Activated T-cell treated with anti-CD3 and anti-CD28 coated beads, Interleukin-2, amount 50 U/mL, for 24 hours (primary cell): ENCODE measurements around the gene GABRG3.
"Not testable (repeated sequence)": the region's sequence is repeated elsewhere in the genome, so short reads cannot be mapped to it uniquely, and the experiment has no call there.

Experiments used
- DNase-seq: peaks from one replicate; pipeline ENCODE4 v3.0.0-alpha.2; 2020
- H3K27ac Mint-ChIP-seq: 2 replicates; pipeline ENCODE4 v1.8.0; 2020; ENCODE audit warnings: mild to moderate bottlenecking, mixed read lengths
- H3K27me3 Mint-ChIP-seq: 2 replicates; pipeline ENCODE4 v1.8.0; 2020; ENCODE audit warnings: mixed read lengths
- H3K36me3 Mint-ChIP-seq: 2 replicates; pipeline ENCODE4 v1.8.0; 2020; ENCODE audit warnings: low read depth, mixed read lengths
- H3K4me1 Mint-ChIP-seq: 2 replicates; pipeline ENCODE4 v1.8.0; 2020; ENCODE audit warnings: low read depth, mixed read lengths
- H3K4me3 Mint-ChIP-seq: 2 replicates; pipeline ENCODE4 v1.8.0; 2020; ENCODE audit warnings: mild to moderate bottlenecking, moderate library complexity, mixed read lengths
- H3K9me3 Mint-ChIP-seq: 2 replicates; pipeline ENCODE4 v1.8.0; 2020; ENCODE audit warnings: mixed read lengths

GABRG3 gene

DNA sequence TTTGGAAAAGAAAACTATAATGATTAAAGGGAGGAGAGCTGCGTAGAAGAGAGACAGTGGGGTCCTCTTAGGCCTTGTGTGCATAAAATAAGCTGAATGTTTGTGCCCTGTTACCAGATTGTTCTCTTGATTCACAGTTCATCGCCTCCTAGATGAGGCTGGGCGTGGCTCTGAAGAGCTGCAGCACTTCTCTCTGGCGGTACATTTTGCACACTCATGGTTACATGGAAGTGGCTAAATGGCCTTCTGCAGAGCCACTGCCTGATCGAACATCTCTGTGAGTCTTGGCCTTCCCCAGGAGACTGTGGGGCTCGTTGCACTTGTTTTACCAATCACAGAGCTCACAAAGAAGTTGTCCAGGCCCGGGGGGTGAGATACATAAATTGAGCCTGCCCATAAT lies 208.8 kb downstream of the GABRG3 start:
- H3K36me3 Mint-ChIP-seq: no peaks in the 10 kb centered on the region
- DNase-seq: no peak
- H3K27ac Mint-ChIP-seq: no peak overlapping the region
- peaks cover 33% of the 10 kb centered on the region for H3K9me3 Mint-ChIP-seq
- no peaks in the 10 kb centered on the region for H3K4me1 Mint-ChIP-seq
- no peak overlapping the region for H3K4me3 Mint-ChIP-seq
- H3K27me3 Mint-ChIP-seq: no peaks in the 10 kb centered on the region

DNA sequence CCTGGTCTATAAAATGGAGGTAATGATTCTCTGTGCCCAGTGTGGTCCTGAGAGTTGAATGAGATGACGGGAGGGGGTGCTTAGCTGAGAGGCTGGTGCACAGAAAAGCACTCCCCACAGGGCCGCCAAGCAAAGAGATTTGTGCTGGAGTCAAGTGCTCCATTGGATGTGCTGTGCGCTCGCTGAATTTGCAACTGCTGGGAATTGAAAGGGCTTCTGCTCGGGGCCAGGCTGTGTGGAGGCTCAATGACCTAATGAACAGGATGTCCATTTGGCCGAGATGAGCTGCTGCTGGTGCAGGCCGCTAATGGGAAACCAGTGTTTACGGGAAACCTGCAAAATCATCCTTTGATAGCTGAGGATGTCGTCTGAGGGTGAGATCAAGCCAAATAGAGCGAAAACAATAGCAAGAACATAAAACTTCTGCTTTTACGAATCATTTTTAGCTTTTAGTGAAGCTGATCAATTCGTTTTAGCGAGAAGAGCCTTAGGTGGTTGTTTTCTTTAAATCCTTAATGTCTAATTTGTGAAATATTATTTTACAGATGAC lies 211.7 kb downstream of the GABRG3 start:
- no peaks in the 10 kb centered on the region for H3K27me3 Mint-ChIP-seq
- H3K4me3 Mint-ChIP-seq: no peak overlapping the region
- H3K36me3 Mint-ChIP-seq: no peaks in the 10 kb centered on the region
- H3K9me3 Mint-ChIP-seq: peaks cover 29% of the 10 kb centered on the region
- no peak for DNase-seq
- no peaks in the 10 kb centered on the region for H3K4me1 Mint-ChIP-seq
- H3K27ac Mint-ChIP-seq: no peak overlapping the region

DNA sequence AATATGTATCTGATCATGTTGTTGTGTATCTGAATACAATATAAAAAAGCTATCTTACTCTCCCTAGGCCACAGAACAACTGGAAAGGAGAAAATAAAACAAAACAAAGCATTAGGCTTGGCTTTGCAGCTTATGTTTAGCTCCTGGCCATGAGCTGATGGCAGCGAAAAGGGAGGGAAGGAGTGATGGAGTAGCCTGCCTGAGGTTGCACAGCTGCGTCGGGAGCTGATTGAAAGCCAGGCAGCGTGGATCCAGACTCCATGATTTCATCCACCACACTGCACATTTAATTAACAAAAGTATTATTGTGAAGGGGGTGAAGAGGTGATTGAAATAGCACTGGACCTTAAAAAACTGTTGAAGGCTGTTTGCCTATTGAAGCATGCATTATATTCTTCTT lies 212.2 kb downstream of the GABRG3 start:
- H3K36me3 Mint-ChIP-seq: no peaks in the 10 kb centered on the region
- no peaks in the 10 kb centered on the region for H3K4me1 Mint-ChIP-seq
- H3K27ac Mint-ChIP-seq: no peak overlapping the region
- peaks cover 26% of the 10 kb centered on the region for H3K9me3 Mint-ChIP-seq
- H3K4me3 Mint-ChIP-seq: no peak overlapping the region
- DNase-seq: no peak
- no peaks in the 10 kb centered on the region for H3K27me3 Mint-ChIP-seq

DNA sequence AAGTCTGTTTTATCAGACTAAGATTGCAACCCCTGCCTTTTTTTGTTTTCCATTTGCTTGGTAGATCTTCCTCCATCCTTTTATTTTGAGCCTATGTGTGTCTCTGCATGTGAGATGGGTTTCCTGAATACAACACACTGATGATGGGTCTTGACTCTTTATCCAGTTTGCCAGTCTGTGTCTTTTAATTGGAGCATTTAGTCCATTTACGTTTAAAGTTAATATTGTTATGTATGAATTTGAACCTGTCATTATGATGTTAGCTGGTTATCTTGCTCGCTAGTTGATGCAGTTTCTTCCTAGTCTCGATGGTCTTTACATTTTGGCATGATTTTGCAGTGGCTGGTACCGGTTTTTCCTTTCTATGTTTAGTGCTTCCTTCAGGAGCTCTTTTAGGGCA lies 220.5 kb downstream of the GABRG3 start:
- H3K9me3 Mint-ChIP-seq: peaks cover 15% of the 10 kb centered on the region
- not testable (repeated sequence) for H3K36me3 Mint-ChIP-seq, DNase-seq, H3K4me3 Mint-ChIP-seq, H3K27me3 Mint-ChIP-seq, H3K4me1 Mint-ChIP-seq, H3K27ac Mint-ChIP-seq

DNA sequence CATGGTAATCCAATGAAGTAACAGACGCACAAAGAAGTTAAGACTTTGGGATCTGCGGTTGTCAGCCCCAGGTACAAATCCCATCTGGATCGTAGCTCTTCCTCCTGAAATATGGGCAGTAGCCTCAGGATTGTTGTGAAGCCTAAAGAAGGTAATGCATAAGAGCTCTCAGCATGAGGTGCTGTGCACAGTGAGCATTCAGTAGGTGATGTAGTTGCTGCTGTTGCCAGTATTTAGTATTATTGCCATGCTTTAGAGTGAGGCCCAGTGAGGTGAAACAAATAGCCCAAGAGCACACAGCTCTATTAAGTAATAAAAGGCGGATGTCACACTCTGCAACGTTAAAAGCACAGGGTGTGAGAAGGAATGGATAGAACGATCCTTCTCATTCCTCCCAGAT lies 225.7 kb downstream of the GABRG3 start:
- H3K36me3 Mint-ChIP-seq: no peaks in the 10 kb centered on the region
- no peak overlapping the region for H3K27ac Mint-ChIP-seq
- H3K4me3 Mint-ChIP-seq: no peak overlapping the region
- DNase-seq: no peak
- H3K4me1 Mint-ChIP-seq: no peaks in the 10 kb centered on the region
- H3K27me3 Mint-ChIP-seq: no peaks in the 10 kb centered on the region
- peaks cover 6% of the 10 kb centered on the region for H3K9me3 Mint-ChIP-seq

DNA sequence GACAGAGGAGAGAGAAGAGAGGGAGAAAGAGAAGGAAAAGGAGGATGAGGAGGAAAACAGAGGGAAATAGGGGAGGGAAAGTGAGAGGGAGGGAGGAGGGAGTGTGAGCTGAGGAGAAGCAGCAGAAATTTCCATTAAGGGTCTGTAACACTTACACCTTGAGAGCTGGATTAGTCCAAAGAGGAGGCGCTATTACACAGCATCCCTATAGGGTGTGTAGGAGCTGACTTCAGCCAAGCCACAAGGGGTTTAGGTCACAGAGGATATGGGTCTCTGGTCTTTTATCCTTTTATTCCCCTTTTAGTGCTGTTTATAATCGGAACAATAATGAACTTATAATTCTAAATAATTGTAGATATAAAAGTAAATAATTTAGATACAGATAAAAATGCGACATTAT lies 230.4 kb downstream of the GABRG3 start:
- Mint-ChIP-seq H3K27me3 (no peaks in the 10 kb centered on the region), H3K36me3 (no peaks in the 10 kb centered on the region), H3K27ac (no peak overlapping the region), H3K4me1 (no peaks in the 10 kb centered on the region), H3K4me3 (no peak overlapping the region), H3K9me3 (peaks cover 16% of the 10 kb centered on the region)
- no peak for DNase-seq

DNA sequence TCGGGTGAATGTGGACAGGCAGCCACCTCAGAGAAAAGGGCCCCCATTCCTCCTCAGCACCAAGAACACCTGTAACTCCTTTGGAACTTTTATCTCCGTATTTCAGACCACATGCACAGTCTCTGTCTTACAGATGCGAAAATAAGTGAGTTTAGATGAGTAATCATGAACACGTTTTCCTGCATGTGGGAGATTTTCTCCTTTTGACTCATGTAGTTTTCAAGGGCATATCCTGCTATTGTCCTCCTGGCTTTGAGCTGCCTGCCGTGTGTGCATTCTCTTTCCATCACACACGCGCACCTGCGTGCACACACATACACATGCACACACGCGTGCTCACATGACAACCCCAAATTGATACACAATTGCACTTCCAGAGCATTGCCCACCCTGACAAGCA lies 239.2 kb downstream of the GABRG3 start:
- no peak overlapping the region for H3K4me3 Mint-ChIP-seq
- H3K27ac Mint-ChIP-seq: no peak overlapping the region
- H3K27me3 Mint-ChIP-seq: no peaks in the 10 kb centered on the region
- no peaks in the 10 kb centered on the region for H3K36me3 Mint-ChIP-seq
- DNase-seq: no peak
- peaks cover 3% of the 10 kb centered on the region for H3K9me3 Mint-ChIP-seq
- H3K4me1 Mint-ChIP-seq: no peaks in the 10 kb centered on the region

DNA sequence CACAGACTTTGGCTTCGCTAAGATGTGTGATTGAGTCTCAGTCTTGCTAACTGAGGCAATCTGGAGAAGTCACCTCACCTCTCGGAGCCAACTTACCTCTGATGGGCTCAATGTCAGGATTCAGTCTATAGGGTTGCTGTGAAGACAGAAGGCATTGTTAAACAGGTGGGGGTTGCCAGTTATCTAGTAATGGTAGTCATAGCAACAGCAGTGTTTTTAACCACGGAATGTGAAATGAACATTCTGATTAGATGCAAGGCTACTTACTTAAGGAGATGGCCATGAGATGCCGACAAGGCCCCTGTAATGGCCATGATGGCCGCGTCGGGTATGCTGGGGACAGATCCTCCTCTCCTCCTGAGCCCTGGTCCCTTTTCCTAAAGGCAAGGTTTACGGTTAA lies 243.1 kb downstream of the GABRG3 start:
- no peaks in the 10 kb centered on the region for H3K4me1 Mint-ChIP-seq
- peaks cover 5% of the 10 kb centered on the region for H3K9me3 Mint-ChIP-seq

DNA sequence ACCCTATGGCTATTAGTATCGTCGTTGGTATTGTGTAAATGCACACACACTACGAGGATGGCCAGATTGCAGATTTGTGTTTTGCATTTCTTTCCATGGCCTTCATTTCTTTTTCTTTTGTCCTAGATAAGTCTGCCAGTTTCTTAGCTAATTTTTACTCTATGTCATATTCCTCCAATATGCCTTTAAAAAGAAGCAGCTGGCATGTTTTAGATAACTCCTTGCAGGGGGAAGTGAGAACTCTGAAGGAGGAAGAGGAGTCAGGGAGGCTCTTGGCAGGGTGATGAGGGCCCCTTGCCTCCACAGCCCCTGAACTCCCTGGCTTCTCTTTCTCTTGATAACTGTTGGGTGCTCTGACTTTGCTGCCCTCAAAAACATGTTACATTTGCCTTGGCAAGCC lies 244.0 kb downstream of the GABRG3 start:
- no peaks in the 10 kb centered on the region for H3K36me3 Mint-ChIP-seq
- DNase-seq: no peak
- H3K4me1 Mint-ChIP-seq: no peaks in the 10 kb centered on the region
- H3K27ac Mint-ChIP-seq: no peak overlapping the region
- no peaks in the 10 kb centered on the region for H3K27me3 Mint-ChIP-seq
- H3K9me3 Mint-ChIP-seq: peaks cover 5% of the 10 kb centered on the region
- no peak overlapping the region for H3K4me3 Mint-ChIP-seq

More for the DNA sequence above, 243.1 kb downstream of the GABRG3 start:
- no peak for DNase-seq
- H3K36me3 Mint-ChIP-seq: no peaks in the 10 kb centered on the region
- H3K27me3 Mint-ChIP-seq: no peaks in the 10 kb centered on the region
- no peak overlapping the region for H3K4me3 Mint-ChIP-seq
- no peak overlapping the region for H3K27ac Mint-ChIP-seq

DNA sequence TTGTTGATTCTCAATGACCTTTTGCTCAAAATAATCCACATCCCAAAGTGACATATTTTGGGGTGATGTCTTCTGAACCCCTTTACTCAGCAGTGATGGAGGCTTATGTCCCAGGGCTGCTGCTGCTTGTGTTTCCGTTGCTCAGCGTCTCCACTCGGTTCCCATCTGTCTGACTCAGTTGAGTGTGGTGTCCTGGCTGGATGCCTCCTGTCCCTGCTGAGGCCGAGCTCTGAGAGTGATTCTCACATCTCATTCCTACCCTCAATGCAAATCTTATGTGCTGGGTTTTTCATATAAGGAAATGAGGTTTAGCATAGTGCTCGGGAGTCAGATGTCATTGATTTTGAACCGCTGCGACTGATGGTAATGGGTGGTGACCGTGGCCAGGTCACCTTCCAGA lies 247.4 kb downstream of the GABRG3 start:
- no peaks in the 10 kb centered on the region for H3K36me3 Mint-ChIP-seq
- no peak for DNase-seq
- no peak overlapping the region for H3K27ac Mint-ChIP-seq
- no peak overlapping the region for H3K4me3 Mint-ChIP-seq
- peaks cover 5% of the 10 kb centered on the region for H3K9me3 Mint-ChIP-seq
- H3K27me3 Mint-ChIP-seq: no peaks in the 10 kb centered on the region
- H3K4me1 Mint-ChIP-seq: no peaks in the 10 kb centered on the region

DNA sequence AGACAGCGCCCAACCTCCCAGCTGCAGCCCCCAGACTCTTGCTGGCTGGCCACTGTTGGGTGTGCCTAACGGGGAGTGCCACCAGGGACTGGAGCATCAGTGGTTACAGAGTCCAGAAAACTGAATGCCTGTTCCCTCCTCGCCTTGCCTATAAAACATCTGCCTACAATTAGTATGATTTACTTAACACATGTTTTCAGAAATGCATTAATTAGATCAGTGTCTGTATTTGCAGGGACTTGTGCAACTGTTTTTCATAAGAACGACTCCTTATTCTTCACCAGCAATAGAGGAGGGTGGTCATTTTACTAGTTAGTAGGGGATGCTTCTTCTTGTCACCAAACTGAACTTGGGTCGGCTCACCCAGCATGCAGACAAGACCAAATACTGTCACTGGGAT lies 248.7 kb downstream of the GABRG3 start:
- H3K4me1 Mint-ChIP-seq: no peaks in the 10 kb centered on the region
- DNase-seq: no peak
- H3K36me3 Mint-ChIP-seq: no peaks in the 10 kb centered on the region
- H3K27me3 Mint-ChIP-seq: no peaks in the 10 kb centered on the region
- peaks cover 5% of the 10 kb centered on the region for H3K9me3 Mint-ChIP-seq
- H3K27ac Mint-ChIP-seq: no peak overlapping the region
- no peak overlapping the region for H3K4me3 Mint-ChIP-seq

DNA sequence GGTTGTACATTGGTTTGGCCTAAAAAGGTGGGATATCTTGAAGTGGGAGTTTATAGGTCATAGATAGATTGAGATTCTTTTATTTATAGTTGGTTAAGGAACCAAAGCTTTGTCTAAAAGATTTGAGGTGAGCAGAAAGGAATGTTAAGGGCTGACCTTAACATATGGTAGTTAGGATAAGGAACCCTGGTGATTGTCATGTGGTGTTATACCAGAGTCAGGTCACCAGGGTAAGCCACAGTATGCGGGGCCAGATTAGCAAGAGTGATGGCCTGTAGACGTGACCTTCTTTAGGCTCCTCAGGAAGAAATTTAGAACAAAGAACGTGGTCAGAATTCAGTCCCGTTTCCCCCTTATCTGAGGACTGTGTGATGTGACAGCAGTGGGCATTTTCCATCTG lies 249.2 kb downstream of the GABRG3 start:
- Mint-ChIP-seq H3K4me1 (no peaks in the 10 kb centered on the region), H3K9me3 (peaks cover 5% of the 10 kb centered on the region), H3K36me3 (no peaks in the 10 kb centered on the region), H3K4me3 (no peak overlapping the region), H3K27me3 (no peaks in the 10 kb centered on the region), H3K27ac (no peak overlapping the region)
- DNase-seq: no peak

DNA sequence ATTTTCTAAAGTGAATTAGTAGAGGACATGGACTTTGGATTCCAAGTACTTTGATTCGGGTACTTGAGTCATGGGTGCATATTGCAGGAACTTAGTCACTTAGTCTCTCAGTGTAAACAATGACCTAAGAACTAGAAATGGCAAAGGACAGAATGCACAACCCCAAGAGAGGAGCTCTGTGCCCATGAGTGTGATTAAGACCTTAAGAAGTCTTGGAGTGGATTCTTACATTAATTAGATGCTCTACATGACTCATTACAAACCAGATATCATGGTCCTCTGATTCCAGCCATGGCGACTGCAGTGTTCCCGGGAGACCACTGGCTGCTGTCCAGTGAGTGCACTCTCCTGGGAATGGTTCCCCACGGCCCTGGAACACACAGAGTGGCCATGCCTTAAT lies 251.5 kb downstream of the GABRG3 start:
- no peak overlapping the region for H3K4me3 Mint-ChIP-seq
- H3K9me3 Mint-ChIP-seq: peaks cover 4% of the 10 kb centered on the region
- no peaks in the 10 kb centered on the region for H3K4me1 Mint-ChIP-seq
- no peaks in the 10 kb centered on the region for H3K27me3 Mint-ChIP-seq
- no peak overlapping the region for H3K27ac Mint-ChIP-seq
- DNase-seq: no peak
- H3K36me3 Mint-ChIP-seq: no peaks in the 10 kb centered on the region

DNA sequence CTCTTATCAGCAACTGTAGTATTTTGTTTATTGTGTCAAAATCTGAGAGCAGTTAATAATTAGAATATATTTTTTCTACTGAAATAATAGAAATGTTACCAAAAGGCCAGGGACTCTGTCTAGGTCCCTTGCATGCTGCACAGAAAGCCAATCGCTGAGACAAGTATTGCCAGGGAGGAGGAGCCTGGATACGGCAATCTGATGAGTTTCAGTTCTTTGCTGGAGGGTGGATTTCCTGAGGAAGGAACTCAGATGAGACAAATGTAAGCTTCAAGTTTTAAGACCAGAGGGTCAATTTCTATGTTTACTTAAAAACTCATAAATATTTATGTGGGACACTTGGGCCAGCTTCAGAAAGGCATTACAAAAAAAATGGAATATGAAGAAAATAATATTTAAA lies 252.2 kb downstream of the GABRG3 start:
- Mint-ChIP-seq H3K27ac (no peak overlapping the region), H3K4me1 (no peaks in the 10 kb centered on the region), H3K27me3 (no peaks in the 10 kb centered on the region), H3K36me3 (no peaks in the 10 kb centered on the region), H3K9me3 (peaks cover 3% of the 10 kb centered on the region), H3K4me3 (no peak overlapping the region)
- no peak for DNase-seq

DNA sequence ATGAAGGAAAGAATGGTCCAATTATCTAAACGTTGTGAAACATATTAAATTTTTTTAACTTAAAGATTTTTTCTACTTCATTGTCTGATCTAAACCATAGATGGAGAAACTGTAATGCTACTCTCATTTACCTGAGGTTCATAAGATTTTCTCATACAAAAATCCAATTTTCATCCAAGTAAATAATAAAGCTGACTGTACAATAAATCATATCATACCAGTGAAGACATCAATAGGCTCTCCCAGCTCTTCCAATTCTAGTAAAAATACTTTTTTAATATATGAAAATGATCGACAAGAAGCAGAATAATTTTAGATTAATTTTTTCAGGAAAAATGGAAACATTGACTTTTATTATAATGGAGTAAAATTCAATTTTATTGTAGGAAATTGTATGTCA lies 260.8 kb downstream of the GABRG3 start:
- Mint-ChIP-seq H3K4me1 (no peaks in the 10 kb centered on the region), H3K36me3 (no peaks in the 10 kb centered on the region), H3K27me3 (no peaks in the 10 kb centered on the region), H3K9me3 (peaks cover 2% of the 10 kb centered on the region), H3K4me3 (no peak overlapping the region), H3K27ac (no peak overlapping the region)
- DNase-seq: no peak

DNA sequence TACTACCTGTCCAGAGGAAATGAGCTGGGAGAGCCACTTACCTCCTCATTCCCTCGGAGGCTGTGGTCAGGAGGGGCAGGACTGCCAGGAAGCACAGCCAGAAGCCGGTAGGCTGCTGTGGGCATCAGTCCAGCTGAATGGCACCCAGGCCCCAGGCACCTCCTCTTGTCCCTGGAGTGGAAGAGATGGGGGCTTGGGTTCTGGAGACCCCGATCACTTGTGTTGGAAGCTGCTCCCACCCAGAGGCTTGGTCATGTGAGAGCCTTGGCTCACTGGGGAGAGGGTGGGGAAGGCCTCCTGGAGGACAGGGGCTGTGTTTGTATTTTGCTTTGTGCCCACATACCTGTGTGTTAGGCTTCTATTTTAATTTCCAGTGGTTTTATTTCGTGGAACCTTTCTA lies 261.9 kb downstream of the GABRG3 start:
- Mint-ChIP-seq H3K4me1 (no peaks in the 10 kb centered on the region), H3K36me3 (no peaks in the 10 kb centered on the region), H3K9me3 (peaks cover 2% of the 10 kb centered on the region), H3K27me3 (no peaks in the 10 kb centered on the region), H3K4me3 (no peak overlapping the region), H3K27ac (no peak overlapping the region)
- DNase-seq: no peak
